ENCODE measurements around the gene CACNA1H.

- TF ChIP-seq EZH2 (IDR thresholded peaks at IDR 0.05) (no peak), EZH2phosphoT487 (IDR thresholded peaks at IDR 0.05) (no peak)
- TF ChIP-seq, protein P1, sequence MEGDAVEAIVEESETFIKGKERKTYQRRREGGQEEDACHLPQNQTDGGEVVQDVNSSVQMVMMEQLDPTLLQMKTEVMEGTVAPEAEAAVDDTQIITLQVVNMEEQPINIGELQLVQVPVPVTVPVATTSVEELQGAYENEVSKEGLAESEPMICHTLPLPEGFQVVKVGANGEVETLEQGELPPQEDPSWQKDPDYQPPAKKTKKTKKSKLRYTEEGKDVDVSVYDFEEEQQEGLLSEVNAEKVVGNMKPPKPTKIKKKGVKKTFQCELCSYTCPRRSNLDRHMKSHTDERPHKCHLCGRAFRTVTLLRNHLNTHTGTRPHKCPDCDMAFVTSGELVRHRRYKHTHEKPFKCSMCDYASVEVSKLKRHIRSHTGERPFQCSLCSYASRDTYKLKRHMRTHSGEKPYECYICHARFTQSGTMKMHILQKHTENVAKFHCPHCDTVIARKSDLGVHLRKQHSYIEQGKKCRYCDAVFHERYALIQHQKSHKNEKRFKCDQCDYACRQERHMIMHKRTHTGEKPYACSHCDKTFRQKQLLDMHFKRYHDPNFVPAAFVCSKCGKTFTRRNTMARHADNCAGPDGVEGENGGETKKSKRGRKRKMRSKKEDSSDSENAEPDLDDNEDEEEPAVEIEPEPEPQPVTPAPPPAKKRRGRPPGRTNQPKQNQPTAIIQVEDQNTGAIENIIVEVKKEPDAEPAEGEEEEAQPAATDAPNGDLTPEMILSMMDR (IDR thresholded peaks at IDR 0.05) = no peak
These were observed 69.0 kb downstream of the CACNA1H start for GRCh38 chr16:1221628-1222552.
